ENCODE data around the gene LSP1. TPM values are rescaled to one million over a fixed set of nuclear protein-coding genes. Genes with fewer than 3 reads are reported as not detected.

LSP1 gene, protein sequence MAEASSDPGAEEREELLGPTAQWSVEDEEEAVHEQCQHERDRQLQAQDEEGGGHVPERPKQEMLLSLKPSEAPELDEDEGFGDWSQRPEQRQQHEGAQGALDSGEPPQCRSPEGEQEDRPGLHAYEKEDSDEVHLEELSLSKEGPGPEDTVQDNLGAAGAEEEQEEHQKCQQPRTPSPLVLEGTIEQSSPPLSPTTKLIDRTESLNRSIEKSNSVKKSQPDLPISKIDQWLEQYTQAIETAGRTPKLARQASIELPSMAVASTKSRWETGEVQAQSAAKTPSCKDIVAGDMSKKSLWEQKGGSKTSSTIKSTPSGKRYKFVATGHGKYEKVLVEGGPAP
- total RNA-seq (2016; rRNA removed; fragmentation: Illumina TruSeq; extraction: Trizol) = 0.29 and 1.00 TPM in 2 replicates
- 0.35 and 2.3 TPM in 2 replicates for total RNA-seq (2016; cell fraction: cytosol; rRNA removed; fragmentation: Illumina TruSeq; extraction: Trizol; ENCODE audit: low read depth)
- total RNA-seq (2016; cell fraction: insoluble cytoplasmic fraction; rRNA removed; fragmentation: Illumina TruSeq; extraction: Trizol) = 0.65 and 1.00 TPM in 2 replicates
- total RNA-seq (2016; cell fraction: membrane; rRNA removed; fragmentation: Illumina TruSeq; extraction: Trizol) = 1.00 and 1.5 TPM in 2 replicates
- not detected in 2 replicates for total RNA-seq (2016; cell fraction: nucleus; rRNA removed; fragmentation: Illumina TruSeq; extraction: Trizol)
- 0.59 and 1.5 TPM in 2 replicates for polyA plus RNA-seq (2011; rRNA removed)
- 0.87 and 0.93 TPM in 2 replicates for polyA plus RNA-seq (2011; cell fraction: cytosol; rRNA removed)
- polyA plus RNA-seq (2011; cell fraction: nucleus; rRNA removed) = 1.4 and 10.9 TPM in 2 replicates
- polyA plus RNA-seq (2012) = 0.93 and 1.1 TPM in 2 replicates
- polyA plus RNA-seq (2016; cell fraction: cytosol; fragmentation: Illumina TruSeq; extraction: Trizol; ENCODE audit: low read depth) = 0.59 and 1.5 TPM in 2 replicates
- 0.38 and 0.45 TPM in 2 replicates for polyA plus RNA-seq (2016; cell fraction: insoluble cytoplasmic fraction; fragmentation: Illumina TruSeq; extraction: Trizol; ENCODE audit: low read depth)
- polyA plus RNA-seq (2016; cell fraction: membrane; fragmentation: Illumina TruSeq; extraction: Trizol; ENCODE audit: low read depth) = 0.73 and 1.2 TPM in 2 replicates
- 0.79 and 0.90 TPM in 2 replicates for polyA plus RNA-seq (2016; cell fraction: nucleus; fragmentation: Illumina TruSeq; extraction: Trizol; ENCODE audit: insufficient read depth, low read depth)
- 0.28 and 0.60 TPM in 2 replicates for polyA minus RNA-seq (2011; rRNA and poly(A)+ RNA removed; ENCODE audit: low replicate concordance)
- 0.59 and 0.70 TPM in 2 replicates for polyA minus RNA-seq (2011; cell fraction: cytosol; rRNA and poly(A)+ RNA removed)
- polyA minus RNA-seq (2011; cell fraction: nucleus; rRNA and poly(A)+ RNA removed) = not detected in 2 replicates
- percentile 13 among the genes with signal in this experiment for Bru-seq, nascent RNA
- BruChase-seq, experiment 1, labeled RNA remaining after a 6-hour chase = percentile 3 among the genes with signal in this experiment
- BruChase-seq, experiment 2, labeled RNA remaining after a 2-hour chase = percentile 13 among the genes with signal in this experiment
- long read RNA-seq, experiment 1 = 0 reads
- long read RNA-seq, experiment 2 = 0 reads

DNA sequence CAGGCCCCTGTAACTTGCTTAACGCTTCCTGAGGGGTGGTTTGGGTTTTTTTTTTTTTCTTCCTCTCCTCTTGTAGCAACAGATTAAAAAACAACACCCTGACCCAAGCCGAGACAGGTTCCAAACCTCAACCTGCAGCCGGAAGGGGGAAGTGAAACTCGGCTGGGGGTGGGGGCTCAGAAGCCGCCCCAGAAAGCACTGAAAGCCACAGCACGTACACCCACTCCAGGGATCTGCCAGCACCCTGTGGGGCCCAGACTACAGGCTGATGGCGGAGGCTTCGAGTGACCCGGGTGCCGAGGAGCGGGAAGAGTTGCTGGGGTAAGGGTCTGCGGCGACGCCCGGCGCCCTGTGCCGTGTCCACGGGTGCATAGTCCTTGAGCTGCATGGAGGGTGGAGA lies at the start of gene LSP1:
Gene LSP1, plus strand, starts transcription at position 208 of the 400 bp plus-strand sequence. Its CDS starts 61 bp downstream, at position 269.
- in situ Hi-C loops (cut with HindIII; ENCODE audit: extremely low pct_ligation_motif_present, low pct_unique_long_range_greater_than_20kb) (no loop called here), intact Hi-C loops (cut with micrococcal nuclease; ENCODE audit: unreplicated experiment) (no loop called here)
- no TSS peak for BruUV-seq (replicated peaks)
- H3K27me3 ChIP-seq (ENCODE audit: control insufficient read depth in 1 of 2, insufficient read depth in 2 of 2, low read length in 2 of 2) = peaks cover 31 to 87% of the 10 kb centered on the region in 2 experiments
- no peak within 1 kb of the TSS for H3K4me3 ChIP-seq (replicated peaks in 1 of 3; ENCODE audit: insufficient read depth in 1 of 3, low read depth in 2 of 3, low read length in 3 of 3)
- no peaks in the 10 kb centered on the region for H3K36me3 ChIP-seq (replicated peaks in 1 of 2; ENCODE audit: control insufficient read depth in 1 of 2, insufficient read depth in 2 of 2, low read length in 2 of 2)
- no peaks in the 10 kb centered on the region for H4K20me1 ChIP-seq (ENCODE audit: insufficient read depth, low read length)
- TF ChIP-seq ZNF720 (CRISPR knock-in tag; IDR thresholded peaks at IDR 0.05) = no peak
- no peak for TF ChIP-seq ZNF550 (CRISPR knock-in tag; IDR thresholded peaks at IDR 0.05; ENCODE audit: borderline replicate concordance)
- no peak for TF ChIP-seq CBX5 (CRISPR knock-in tag; IDR thresholded peaks at IDR 0.05; ENCODE audit: borderline replicate concordance)
- TF ChIP-seq, protein P1, sequence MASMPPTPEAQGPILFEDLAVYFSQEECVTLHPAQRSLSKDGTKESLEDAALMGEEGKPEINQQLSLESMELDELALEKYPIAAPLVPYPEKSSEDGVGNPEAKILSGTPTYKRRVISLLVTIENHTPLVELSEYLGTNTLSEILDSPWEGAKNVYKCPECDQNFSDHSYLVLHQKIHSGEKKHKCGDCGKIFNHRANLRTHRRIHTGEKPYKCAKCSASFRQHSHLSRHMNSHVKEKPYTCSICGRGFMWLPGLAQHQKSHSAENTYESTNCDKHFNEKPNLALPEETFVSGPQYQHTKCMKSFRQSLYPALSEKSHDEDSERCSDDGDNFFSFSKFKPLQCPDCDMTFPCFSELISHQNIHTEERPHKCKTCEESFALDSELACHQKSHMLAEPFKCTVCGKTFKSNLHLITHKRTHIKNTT (CRISPR knock-in tag; IDR thresholded peaks at IDR 0.05) = no peak
- TF ChIP-seq ZNF331 (CRISPR knock-in tag; IDR thresholded peaks at IDR 0.05) = no peak
- no peak for TF ChIP-seq ZNF775 (CRISPR knock-in tag; IDR thresholded peaks at IDR 0.05; ENCODE audit: borderline replicate concordance)
- no peaks in the 10 kb centered on the region for H3K4me1 ChIP-seq (ENCODE audit: insufficient read depth, low read length)
- no peak within 1 kb of the TSS for H3K9ac ChIP-seq (ENCODE audit: insufficient read depth, low read depth, low read length)
- H2AFZ ChIP-seq (ENCODE audit: low read length) = no peak within 1 kb of the TSS
- no peak within 1 kb of the TSS for H3K27ac ChIP-seq (ENCODE audit: extremely low read length, insufficient read depth, low read length)
- no peak within 1 kb of the TSS for H3K4me2 ChIP-seq (ENCODE audit: low read depth, low read length)
- DNase-seq (ENCODE audit: low spot score) = no peak
- no peaks in the 10 kb centered on the region for H3K9me3 ChIP-seq (ENCODE audit: low read length)
- no peak for ATAC-seq
- ChIA-PET POLR2A (no interaction called here), CTCF (ENCODE audit: low intra/inter-chr PET ratio, low total read pairs) (no interaction called here)
- no peaks in the 10 kb centered on the region for H3K79me2 ChIP-seq (ENCODE audit: insufficient read depth, low read length)
- no peak for FAIRE-seq
- 23% methylated on average over 18 of the region's 18 CpGs for WGBS (ENCODE audit: low lambda C conversion rate)

All from HepG2 (cell line).